ENCODE measurements around the gene NR3C2.

- TF ChIP-seq SIN3A (IDR thresholded peaks at IDR 0.05; ENCODE audit: borderline replicate concordance, insufficient read depth, low read depth, low read length) (no peak), POLR2AphosphoS5 (IDR thresholded peaks at IDR 0.05; ENCODE audit: low read depth, low read length) (no peak)
- TF ChIP-seq, protein P1, sequence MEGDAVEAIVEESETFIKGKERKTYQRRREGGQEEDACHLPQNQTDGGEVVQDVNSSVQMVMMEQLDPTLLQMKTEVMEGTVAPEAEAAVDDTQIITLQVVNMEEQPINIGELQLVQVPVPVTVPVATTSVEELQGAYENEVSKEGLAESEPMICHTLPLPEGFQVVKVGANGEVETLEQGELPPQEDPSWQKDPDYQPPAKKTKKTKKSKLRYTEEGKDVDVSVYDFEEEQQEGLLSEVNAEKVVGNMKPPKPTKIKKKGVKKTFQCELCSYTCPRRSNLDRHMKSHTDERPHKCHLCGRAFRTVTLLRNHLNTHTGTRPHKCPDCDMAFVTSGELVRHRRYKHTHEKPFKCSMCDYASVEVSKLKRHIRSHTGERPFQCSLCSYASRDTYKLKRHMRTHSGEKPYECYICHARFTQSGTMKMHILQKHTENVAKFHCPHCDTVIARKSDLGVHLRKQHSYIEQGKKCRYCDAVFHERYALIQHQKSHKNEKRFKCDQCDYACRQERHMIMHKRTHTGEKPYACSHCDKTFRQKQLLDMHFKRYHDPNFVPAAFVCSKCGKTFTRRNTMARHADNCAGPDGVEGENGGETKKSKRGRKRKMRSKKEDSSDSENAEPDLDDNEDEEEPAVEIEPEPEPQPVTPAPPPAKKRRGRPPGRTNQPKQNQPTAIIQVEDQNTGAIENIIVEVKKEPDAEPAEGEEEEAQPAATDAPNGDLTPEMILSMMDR (IDR thresholded peaks at IDR 0.05): no peak
These were observed 225.9 kb downstream of the NR3C2 start for GRCh38 chr4:148216321-148216720.

Data from Panc1 (cell line).